Measurements from ENCODE around the gene ADARB2. TPM values are rescaled to one million over a fixed set of nuclear protein-coding genes. Genes with fewer than 3 reads are reported as not detected.

ADARB2 gene
- total and polyA plus RNA-seq, 11 donors: 0.07 to 1.2 (median 0.28) TPM; not detected in 4

- Histone ChIP-seq H3K36me3 (no peaks in the 10 kb centered on the region), H3K4me1 (no peaks in the 10 kb centered on the region), H3K4me3 (no peak overlapping the region), H3K9me3 (no peaks in the 10 kb centered on the region), H3K27me3 (no peaks in the 10 kb centered on the region), H3K27ac (no peak overlapping the region)
- intact Hi-C loops (cut with DNase I): no loop called here
- 22 to 39% (median 32%) methylated on average over 1 of the region's 1 CpG for WGBS, 4 donors
- DNase-seq (no peak), ATAC-seq (no peak)
- no peak for TF ChIP-seq CTCF (IDR thresholded peaks at IDR 0.05)
- no peak for TF ChIP-seq POLR2A (IDR thresholded peaks at IDR 0.05)
These were observed 468.5 kb downstream of the ADARB2 start for GRCh38 chr10:1268831-1269230.

- ATAC-seq: no peak
- DNase-seq: no peak
These were observed 469.8 kb downstream of the ADARB2 start for GRCh38 chr10:1267568-1267967.

GRCh38 chr10:1267148-1267547 lies 470.2 kb downstream of the ADARB2 start:
- DNase-seq: no peak
- H3K27ac ChIP-seq: no peak overlapping the region
- peaks cover 0 to 3% (median 0%) of the 10 kb centered on the region in 12 donors for H3K9me3 ChIP-seq
- H3K27me3 ChIP-seq: no peaks in the 10 kb centered on the region
- intact Hi-C loops (cut with DNase I): no loop called here
- WGBS, 4 donors: 76 to 81% (median 77%) methylated on average over 8 of the region's 8 CpGs
- TF ChIP-seq POLR2A (IDR thresholded peaks at IDR 0.05) (no peak), CTCF (IDR thresholded peaks at IDR 0.05) (no peak)
- H3K36me3 ChIP-seq: no peaks in the 10 kb centered on the region
- H3K4me3 ChIP-seq: no peak overlapping the region
- H3K4me1 ChIP-seq: no peaks in the 10 kb centered on the region
- ATAC-seq: no peak

More at GRCh38 chr10:1267568-1267967, 469.8 kb downstream of the ADARB2 start:
- H3K27ac ChIP-seq: no peak overlapping the region
- no peaks in the 10 kb centered on the region for H3K4me1 ChIP-seq
- H3K36me3 ChIP-seq: no peaks in the 10 kb centered on the region
- intact Hi-C loops (cut with DNase I): no loop called here
- WGBS, 4 donors: 52 to 67% (median 63%) methylated on average over 7 of the region's 7 CpGs
- no peak for TF ChIP-seq CTCF (IDR thresholded peaks at IDR 0.05)
- no peak for TF ChIP-seq POLR2A (IDR thresholded peaks at IDR 0.05)
- H3K27me3 ChIP-seq: no peaks in the 10 kb centered on the region
- no peak overlapping the region for H3K4me3 ChIP-seq
- H3K9me3 ChIP-seq: no peaks in the 10 kb centered on the region

- H3K4me3 ChIP-seq: no peak overlapping the region
- DNase-seq (no peak), ATAC-seq (no peak)
- H3K36me3 ChIP-seq: no peaks in the 10 kb centered on the region
- no peak overlapping the region for H3K27ac ChIP-seq
- no peak for TF ChIP-seq CTCF (IDR thresholded peaks at IDR 0.05)
- TF ChIP-seq POLR2A (IDR thresholded peaks at IDR 0.05): no peak
- 89 to 94% (median 91%) methylated on average over 26 to 36 of the region's 36 CpGs for WGBS, 4 donors
- H3K9me3 ChIP-seq: peaks cover 0 to 4% (median 0%) of the 10 kb centered on the region in 12 donors
- no peaks in the 10 kb centered on the region for H3K27me3 ChIP-seq
- no peaks in the 10 kb centered on the region for H3K4me1 ChIP-seq
- intact Hi-C loops (cut with DNase I): no loop called here
These were observed 471.1 kb downstream of the ADARB2 start for GRCh38 chr10:1266033-1266802.
